Fibroblast of gingiva (primary cell): ENCODE measurements around the gene ZDHHC11B.
"Not testable (repeated sequence)": the region's sequence is repeated elsewhere in the genome, so short reads cannot be mapped to it uniquely, and the experiment has no call there.

Source experiments
- DNase-seq: peaks from one replicate; pipeline ENCODE4 v3.0.0-alpha.2; 2011; ENCODE audit warnings: low read depth

The ZDHHC11B gene

DNA sequence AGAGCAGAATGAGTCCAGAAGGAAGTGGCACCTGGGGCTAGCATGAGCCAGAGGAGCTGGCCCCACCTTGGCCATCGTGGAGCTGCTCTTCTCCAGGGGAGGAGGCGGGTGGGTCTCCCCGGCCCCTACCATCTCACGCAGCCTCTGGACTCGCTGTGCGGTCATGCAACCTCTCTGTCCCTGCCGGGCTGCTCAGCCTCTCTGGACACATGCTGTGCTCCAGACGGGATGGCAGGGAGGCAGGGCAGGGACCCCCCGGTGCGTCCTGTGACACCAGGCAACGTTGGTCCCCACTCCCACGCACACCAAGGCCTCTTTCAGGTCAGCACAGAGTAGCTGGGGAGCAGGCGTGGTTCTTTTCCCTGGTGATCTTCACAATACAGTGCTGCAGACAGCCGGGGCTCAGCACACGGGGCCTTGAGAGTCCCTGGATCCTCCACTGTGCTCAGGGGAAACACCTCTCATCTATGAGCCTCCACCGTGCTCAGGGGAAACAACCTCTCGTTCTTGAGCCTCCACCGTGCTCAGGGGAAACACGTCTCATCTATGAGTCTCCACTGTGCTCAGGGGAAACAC, 30.9 kb downstream of the ZDHHC11B start:
- DNase-seq = not testable (repeated sequence)

DNA sequence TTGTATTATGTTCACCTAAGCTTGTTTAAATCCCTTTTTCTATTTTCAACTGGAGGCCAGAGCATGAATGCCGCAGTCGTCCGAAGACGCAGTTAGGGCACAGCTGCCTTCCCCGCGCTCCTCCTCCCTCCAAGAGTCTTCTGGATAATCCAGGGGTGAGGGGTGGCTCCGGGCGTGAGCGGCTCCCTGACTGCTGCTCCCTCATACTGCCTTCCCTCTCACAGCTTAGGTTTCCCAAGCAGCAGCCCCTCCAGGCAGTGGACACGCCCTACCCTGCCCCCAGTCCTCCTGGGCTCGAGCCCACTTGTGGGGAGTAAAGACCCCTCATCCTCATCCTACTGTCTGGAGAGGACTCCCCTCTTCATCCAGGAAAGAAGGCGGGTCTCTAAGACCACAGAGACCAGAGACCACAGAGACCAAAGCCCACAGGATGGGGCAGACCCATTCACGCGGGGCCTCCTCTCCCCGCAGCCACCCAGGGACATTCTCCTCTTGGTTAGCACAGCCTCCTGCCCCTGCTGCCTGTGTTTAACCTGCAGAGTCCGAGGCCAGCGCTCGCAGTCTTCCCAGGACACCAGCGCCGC, 31.9 kb downstream of the ZDHHC11B start:
- DNase-seq = not testable (repeated sequence)

DNA sequence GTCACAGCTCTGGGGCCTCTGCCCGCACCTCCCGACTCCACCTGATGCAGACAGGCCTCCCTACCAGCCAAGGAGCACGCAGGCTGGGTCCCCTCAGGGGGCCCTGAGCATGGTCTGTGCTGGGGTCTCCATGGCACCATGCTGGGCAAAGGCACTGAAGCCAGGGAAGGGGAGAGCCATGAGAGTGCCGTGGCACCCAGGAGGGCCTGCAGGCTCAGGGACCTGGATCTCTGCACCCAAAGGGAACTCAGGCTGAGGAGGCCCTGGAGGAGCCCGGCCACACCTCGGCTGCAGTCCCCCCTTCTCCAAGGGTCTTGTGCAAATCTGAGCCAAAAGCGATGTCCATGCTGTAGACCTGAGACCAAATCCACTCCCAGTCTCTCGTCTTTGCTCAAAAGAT, 32.5 kb downstream of the ZDHHC11B start:
- not testable (repeated sequence) for DNase-seq

DNA sequence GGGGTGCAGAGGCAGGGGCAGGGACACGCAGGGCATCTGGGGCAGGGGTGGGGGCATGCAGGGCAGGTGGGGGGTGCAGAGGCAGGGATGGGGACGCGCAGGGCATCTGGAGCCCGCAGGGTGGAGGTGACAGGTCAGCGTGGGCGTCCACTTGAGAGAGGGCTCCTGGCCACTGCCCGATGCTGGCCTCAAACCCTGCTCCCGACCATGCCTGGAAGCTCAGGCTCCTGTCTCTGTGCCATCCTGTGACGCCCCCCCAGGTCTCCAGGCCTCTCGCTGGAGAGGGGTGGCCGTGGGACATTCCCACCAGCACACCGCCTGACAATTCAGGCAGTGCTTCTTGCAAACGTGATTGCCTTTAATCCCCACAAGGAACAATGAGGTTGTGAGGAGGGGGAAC, 33.0 kb downstream of the ZDHHC11B start:
- no peak for DNase-seq

DNA sequence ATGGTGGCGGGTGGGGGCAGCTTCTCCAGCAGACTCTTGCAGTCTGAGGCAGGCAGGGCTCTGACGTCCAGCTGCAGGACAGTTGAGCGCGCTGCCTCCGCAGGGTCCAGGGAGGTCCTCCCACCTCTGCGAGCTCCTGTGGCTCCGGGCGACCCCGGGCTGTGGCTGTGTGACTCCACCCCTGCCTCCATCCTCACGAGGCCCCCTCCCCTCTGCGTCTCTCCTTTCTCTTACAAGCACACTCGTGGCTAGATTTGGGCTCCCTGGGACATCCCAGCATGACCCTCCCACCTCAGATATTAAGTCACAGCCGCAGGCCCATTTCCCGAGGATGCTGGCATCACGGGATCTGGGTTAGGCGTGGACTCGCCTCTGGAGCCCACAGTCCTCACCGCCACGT, 34.3 kb downstream of the ZDHHC11B start:
- DNase-seq = not testable (repeated sequence)

DNA sequence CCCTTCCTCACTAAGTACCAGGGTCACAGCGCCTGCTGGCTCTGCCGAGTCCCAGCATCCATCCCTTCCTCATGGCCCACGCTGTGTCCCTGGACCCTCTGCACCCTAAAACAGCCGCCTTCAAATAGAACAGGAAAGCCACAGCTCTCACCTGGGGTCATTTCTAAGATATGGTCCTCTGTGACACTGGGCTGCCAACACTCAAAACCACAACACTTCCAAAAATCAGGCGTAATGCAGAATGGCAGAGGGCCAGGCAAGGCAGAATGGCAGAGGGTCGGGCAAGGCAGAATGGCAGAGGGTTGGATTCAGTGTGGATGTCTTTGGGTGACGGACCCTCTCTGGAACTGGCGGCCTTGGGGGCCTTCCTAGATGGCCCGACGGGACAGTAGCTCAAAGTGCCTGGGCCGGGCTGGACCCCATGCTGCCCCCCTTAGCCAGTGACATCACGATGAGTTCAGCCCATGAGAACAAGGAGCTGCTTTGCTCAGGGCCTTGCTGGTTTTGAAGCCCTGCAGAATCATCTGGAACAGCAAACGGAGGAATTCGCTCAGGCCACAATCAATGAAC, 35.3 kb downstream of the ZDHHC11B start:
- DNase-seq = no peak

DNA sequence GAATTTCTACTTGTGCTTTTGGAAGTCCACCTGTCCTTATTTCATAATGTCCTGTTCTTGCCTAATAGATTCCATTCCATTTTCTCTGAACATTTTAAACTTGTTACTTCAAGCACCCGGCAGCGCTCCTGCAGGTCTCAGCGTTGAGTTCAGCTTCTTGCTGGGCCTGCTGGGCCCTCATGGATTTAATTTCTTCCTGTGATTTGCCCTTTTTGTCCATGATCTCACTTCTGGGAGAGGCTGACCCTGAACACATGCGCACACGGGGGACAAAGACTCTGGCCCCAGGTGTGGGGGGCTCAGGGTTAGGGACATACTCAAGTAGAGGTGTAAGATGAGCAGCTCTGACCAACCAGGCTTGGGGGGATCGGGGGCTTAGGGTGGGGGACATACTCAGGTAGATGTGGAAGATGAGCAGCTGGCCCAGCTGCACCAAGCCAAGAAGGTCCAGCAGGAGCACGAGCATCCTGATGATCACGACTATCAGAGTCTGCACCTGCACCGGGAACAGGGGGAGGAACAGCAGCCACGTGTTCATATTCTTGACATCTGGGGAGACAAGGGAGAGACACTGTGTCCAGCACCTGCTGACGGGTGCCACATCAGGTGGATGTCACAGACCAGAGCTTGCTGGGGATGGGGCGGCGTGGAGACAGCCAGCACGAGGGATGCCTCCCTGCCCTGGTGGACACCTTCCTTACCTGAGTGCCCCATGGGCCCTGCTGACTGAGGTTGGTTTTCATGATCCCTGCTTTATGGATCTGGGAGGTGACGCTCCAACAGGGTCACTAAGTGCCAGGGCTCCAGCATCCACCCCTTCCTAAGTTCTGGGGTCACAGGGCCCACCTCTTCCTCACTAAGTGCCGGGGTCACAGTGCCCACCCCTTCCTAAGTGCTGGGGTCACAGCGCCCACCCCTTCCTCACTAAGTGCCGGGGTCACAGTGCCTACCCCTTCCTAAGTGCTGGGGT, 36.2 kb downstream of the ZDHHC11B start:
- not testable (repeated sequence) for DNase-seq

DNA sequence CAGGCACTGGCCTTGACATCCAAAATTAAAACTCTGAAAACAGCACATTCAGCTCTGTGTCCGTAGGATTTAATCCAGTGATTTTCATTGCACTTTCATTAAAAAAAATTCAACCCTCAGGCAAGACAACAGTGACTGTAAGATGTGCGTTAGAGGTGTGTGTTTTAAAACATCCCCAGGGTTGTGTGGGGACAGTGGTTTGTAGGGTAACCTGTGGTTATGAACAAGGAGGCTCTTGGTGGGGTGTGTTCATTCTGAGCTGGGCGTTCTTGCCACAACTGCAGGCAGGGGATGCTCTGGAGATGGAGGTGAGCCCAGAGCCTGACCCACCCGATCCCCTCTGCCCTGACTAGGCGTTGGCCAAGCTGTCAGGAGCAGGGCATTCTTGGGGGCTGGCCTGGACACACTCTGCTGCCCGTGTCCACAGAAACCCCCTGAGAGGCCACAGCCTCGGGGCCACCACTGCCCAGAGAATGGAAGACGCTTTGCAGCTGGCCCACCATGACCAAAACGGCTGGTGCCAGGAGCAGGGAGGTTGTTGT, 37.2 kb downstream of the ZDHHC11B start:
- DNase-seq = not testable (repeated sequence)

DNA sequence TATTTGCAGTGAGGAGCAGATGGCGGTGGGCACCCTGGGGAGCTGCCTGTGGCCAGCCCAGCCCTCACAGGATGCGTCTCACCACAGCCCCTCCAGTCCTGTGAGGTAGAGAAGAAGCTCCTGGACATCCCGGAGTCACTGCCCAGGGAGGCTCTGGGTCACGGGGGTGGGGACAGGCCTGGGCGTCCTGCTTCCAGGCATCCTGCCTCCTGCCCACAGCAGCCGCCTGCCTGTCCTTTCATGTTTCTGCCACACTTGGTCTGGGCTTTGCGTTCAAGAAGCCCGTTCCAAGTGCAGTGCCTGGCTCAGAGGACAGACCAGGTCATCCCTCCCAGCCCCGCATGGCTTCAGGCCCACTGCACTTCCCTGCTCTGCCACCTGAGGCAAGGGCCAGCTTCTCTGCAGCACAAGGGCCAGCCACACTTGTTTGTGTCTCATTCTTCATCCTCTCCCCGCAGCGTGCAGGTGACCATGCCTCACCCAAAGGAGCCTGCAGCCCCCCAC, 38.2 kb downstream of the ZDHHC11B start:
- no peak for DNase-seq

DNA sequence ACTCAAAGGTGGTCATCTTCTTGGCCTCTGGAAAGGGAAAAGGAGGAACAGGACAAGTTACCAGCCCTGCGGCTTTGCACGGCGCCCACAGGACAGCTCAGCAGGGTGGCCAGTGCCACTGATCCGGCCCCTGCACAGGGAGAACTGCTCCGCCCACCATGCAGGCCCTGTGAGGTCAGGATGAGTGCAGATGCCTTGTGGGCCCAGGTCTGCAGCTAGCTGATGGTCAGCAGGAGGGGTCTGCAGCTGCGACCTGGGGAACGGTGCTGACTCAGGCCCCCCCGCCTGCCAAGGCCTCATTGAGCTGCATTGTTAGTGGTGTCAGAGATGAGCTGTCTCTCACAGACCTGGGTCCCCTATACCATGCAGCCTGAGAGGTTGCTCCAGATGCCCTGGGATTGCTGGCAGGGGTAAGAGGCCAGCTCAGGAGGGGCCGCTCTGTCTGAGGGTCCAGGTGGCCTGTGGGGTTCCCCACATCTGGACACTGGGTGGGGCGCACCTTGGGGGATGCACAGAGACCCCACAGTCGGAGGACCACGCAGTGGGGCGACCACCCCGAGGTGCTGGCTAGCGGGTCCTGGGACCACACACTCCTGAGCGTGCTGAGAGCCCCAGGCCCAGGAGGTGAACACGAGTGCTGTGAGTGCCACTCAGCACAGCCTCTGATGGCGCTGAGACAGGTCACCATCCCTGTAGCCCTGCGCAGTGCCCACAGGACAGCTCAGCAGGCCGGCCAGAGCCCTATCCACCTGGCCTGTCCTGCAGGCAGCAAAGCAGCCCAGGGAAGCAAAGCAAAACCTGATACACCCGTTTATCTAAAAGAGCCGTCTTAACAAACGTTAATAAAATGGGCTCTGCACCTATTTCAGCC, 39.0 kb downstream of the ZDHHC11B start:
- DNase-seq = not testable (repeated sequence)

DNA sequence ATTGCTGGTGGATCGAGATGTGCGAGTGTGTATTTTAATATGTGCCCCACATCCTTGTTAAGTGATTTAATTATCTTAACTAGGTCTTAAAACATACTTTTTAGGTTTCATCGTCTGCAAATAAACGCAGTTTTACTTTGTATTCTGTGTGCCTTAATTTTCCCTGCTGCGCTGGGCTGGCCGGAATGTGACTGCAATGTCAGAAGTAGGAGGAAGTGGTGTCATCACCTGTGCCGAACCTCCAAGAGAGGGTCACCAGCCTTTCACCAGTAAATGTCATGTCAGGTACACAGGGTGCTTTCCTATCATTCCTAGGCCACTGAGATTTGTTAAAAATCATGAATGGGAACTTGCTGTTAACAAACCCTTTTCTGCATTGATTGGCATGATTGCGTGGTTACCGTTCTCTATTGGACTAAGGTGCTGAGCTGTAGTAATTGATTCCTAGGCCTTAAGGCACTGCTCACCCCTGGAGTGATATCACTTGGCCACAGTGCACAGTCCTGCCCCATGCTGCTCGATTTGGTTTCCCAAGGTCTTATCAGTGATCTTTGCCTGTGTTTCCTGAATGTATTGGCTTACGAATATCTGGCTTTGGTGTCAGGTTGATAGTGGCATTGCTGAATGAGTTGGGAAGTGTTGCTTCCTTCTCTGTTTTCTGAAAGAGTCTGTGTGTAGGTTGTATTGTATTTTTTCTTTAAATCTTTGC, 40.7 kb downstream of the ZDHHC11B start:
- DNase-seq = not testable (repeated sequence)

DNA sequence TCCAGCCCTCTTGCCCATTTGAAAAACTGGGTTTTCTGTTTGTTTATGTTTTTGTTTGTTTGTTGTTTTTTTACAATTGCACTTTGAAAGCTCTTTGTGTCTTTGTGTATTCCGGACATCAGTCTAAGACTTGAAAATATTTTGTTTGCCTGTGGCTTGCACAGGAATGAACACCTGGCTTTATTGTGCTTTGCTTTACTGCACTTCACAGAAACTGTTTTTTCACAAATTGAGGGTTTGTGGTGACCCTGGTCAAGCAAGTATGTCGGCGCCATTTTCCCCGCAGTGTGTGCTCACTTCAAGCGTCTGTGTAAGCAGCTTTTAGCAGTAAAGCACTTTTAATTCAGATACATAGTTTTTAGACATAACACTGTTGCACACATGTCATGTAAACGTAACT, 42.3 kb downstream of the ZDHHC11B start:
- DNase-seq = not testable (repeated sequence)

DNA sequence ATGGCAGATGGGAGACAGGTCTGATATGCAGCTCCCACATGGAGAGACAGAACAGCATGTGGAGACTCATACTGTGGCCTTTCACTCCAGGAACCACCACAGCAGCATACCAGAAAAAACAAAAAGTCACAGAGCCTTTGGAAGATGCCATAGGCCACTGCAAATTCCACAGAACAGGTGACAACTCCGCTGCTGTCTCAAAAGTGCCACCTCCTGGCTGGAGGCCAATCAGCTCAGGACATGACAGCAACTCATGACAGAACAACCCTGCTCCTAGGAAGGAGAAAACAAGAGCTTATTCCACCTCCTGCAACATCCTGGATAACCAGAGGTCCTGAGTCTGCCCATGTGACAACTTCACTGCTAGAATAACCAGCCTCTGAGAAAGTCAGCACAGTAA, 50.4 kb downstream of the ZDHHC11B start:
- not testable (repeated sequence) for DNase-seq

DNA sequence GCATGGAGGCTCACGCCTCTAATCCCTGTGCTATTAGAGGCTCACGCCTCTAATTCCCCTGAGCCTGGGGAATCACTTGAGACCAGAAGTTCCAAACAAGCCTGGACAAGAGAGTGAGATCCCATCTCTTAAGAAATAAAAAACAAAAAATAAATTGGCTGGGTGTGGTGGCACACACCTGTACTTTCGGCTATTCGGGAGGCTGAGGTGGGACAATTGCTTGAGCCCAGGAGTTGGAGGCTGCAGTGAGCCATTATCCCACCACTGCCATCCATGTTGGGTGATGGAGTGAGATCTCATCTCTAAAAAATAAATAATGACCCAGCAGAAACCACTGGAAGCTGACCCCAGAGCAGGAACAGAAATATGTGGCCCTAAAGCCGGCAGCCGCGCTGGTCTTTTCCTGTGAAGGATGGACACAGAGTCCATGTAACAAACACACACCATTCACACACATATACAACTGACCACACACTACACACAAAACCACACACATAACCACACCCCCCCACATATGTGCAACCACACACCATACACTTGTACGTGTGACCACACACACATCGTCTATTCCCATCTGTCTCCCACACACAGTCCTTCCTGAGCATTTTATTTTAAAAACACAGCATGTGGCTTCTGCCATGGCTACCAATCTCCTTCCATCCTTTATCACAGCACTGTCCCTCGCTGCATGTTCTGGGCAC, 51.6 kb downstream of the ZDHHC11B start:
- not testable (repeated sequence) for DNase-seq

DNA sequence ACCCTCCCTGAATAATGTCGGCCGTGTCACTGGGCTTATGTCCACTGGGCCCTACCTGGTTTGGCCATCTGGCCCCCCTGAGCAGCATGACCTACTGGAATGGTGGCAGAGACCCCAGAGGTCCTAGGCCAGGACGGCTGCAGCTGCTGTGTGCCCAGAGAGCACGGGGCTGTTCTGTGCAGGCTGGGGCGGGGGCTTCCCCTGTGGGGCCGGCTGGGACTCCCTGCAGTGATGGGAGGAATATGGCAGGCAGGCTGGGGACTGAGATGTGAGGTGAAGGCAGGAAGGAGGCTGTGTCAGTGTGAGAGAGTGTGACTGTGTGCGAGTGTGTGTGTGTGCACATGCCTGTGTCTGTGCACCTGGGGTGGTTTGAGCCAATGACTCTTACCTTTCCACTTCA, 55.3 kb downstream of the ZDHHC11B start:
- DNase-seq = not testable (repeated sequence)

DNA sequence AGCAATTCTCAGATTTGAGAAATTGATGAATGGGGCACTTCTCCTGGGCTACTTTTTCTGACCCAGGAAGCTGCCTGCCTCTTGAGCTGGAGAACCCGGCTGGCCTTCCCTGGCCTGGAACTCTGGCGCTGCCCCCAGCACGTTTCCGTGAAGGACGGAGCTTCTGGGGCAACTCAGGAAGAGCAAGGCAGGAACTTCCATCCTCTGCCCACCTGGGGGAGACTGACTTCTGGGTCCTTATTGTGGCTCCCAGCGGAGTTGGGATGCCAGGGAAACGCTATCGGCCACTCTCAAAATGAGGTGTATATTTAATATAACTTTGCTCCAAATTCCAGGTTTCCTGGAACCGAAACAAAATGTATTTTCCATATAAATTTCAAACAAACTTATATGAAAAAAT, 57.4 kb downstream of the ZDHHC11B start:
- DNase-seq = not testable (repeated sequence)

DNA sequence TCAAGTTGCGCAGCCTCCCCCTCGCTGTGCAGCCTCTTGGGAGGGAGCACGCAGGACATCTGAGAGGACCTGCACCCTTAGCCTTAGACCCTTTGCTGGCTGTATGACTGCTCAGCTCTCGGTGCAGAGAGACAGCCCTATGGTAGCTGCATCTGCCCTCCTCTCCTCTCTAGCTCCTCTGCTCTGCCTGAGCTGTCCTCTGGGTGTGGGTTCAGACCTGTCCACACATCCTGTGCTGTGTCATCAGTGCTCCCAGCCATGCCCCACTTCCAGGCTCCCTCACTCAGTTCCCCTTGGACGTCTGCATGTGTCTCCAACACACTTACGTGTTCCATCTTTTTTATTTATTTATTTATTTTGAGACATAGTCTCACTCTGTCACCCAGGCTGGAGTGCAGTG, 60.7 kb downstream of the ZDHHC11B start:
- DNase-seq = not testable (repeated sequence)

DNA sequence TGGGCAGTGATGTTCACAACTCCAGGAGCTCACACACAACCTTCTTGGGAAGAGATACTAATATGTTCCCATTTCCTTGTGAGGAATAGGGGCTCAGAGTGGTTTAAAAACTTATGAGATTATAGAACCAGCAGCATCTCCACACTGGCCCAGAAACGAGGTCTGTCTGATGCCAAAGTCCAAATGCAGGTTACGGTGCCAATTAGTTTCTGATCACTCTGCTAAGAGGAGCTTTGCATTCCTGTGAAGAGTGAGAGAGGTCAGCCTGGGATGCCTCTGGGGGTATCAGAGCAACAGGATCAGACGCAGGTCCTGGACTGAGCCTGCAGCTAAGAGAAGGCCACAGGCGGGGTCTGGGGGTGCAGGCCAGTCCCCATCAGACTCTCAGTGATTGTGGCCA, 61.2 kb downstream of the ZDHHC11B start:
- not testable (repeated sequence) for DNase-seq

DNA sequence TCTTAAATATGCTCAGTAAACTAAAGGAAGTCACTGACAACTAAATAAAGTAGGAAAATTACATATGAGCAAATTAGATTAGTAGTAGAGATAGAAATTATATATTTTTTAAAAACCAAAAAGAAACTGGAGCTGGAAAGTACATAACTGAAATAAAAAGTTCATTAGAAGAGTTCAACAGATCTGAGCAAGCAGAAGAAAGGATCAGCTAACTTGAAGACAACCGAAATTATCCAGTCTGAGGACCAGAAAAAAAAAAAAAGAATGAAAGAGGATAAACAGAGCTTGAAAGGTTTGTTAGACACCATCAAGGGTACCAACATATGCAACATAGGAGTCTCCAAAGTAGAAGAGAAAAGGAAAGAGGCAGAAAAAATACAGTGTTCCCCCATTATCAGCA, 65.2 kb downstream of the ZDHHC11B start:
- DNase-seq = not testable (repeated sequence)

DNA sequence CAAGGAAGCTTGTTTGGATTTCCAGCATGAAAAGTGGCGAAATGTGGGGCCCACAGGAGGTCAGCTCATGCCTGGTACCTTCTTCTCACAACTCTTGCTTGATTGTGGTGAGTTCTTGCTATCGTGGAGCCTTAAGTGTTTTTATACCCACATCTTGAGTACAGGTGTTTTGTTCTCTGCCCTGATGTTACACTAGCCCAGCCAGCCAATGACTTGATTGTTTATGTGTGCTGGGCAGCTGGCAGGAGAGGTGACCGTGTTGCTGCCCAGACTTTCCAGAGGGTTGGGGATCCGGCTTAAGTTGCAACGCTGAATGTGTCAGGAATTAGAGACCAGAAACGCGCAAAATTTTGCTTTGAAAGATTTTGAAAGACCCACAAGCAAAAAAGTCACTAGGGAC, 67.4 kb downstream of the ZDHHC11B start:
- DNase-seq = no peak
